Pancreas (tissue), 10 donors: ENCODE measurements around the gene CXCL12. TPM values are rescaled to one million over a fixed set of nuclear protein-coding genes. Genes with fewer than 3 reads are reported as not detected.

ENCODE experiments used
- ATAC-seq, 4 donors: fragments of 200-7000 bp; cut with Tn5 transposase; one replicate each; pipeline versions ENCODE4 v1.8.0 to v1.9.1; 2020; ENCODE audit warnings: mild to moderate bottlenecking in 4 of 4, moderate library complexity in 4 of 4
- DNase-seq, 6 donors: peaks; one replicate each; pipeline ENCODE4 v3.0.0-alpha.2; 2020
- FAIRE-seq: peaks from 2 replicates; lab custom pipeline; 2012; peaks lifted over from hg19 to GRCh38; lab: Jason Lieb, UNC
- H3K27ac ChIP-seq, 4 donors: fragments of 200-600 bp; sonication (generic); 1 replicate in 3 of 4; 2 replicates in 1 of 4; pipeline versions ENCODE4 v1.5.0 to v1.8.0; 2020
- H3K27me3 ChIP-seq, 4 donors: fragments of 200-600 bp; one replicate each; pipeline ENCODE4 v1.8.0; 2021
- H3K36me3 ChIP-seq, 3 donors: fragments of 200-600 bp; sonication (generic) in 1 of 3; one replicate each; pipeline versions ENCODE4 v1.5.0 to v1.8.0; 2020 to 2021
- H3K4me1 ChIP-seq, 3 donors: fragments of 200-600 bp; one replicate each; pipeline ENCODE4 v1.8.0; 2021
- H3K4me3 ChIP-seq, 4 donors: fragments of 200-600 bp; sonication (generic) in 2 of 4; one replicate each; pipeline versions ENCODE4 v1.5.0 to v1.8.0; 2020 to 2021
- H3K9me3 ChIP-seq, 4 donors: fragments of 200-600 bp; one replicate each; pipeline ENCODE4 v1.8.0; 2021
- CTCF ChIP-seq, 4 donors: fragments of 200-600 bp; sonication (generic) in 3 of 4; IDR thresholded peaks; one replicate each; pipeline versions ENCODE4 v1.5.0 to v1.8.0; 2021; ENCODE audit warnings: antibody characterized with exemption in 4 of 4
- whole genome bisulfite sequencing, 2 donors: extraction: QIAGEN DNeasy Blood & Tissue Kit; methylation state at CpG; one replicate each; pipeline ENCODE4 v1.1.7; 2013; 5-methylcytosine and 5-hydroxymethylcytosine counted together
- intact Hi-C, 3 donors: fragments of 100-400 bp; cut with DNase I; formaldehyde crosslinking; loops; one replicate each; pipeline versions ENCODE4 v1.11.1 to v1.14.2; 2022
- polyA plus RNA-seq, 2 donors: library from polyadenylated mRNA; stranded (reverse); fragments of 200-250 nt; gene quantifications; one replicate each; pipeline ENCODE4 v1.2.3, GENCODE V29; 2013
- total RNA-seq, 6 donors: library from RNA; stranded (reverse); fragmentation: NEBNext Ultra II Directional in 4 of 6; extraction: Animal tissue kit (Norgen Biotek cat#: 25700) in 4 of 6; gene quantifications; one replicate each; pipeline versions ENCODE4 v1.2.1 to v1.2.4, GENCODE V29; 2021 to 2023
- donor health status: healthy with polysubstance abuse.
- donor health status: DM: no; HTN: no; CAD: no; lungs with moderate emphysema.
- donor health status: DM: no; HTN: no; CAD: no.
- donor health status: control.
- donor health status: control.
- donor health status: Bipolar disorder and iron deficiency.
- donor health status: DM: yes; HTN: yes; CAD: no.
- donor health status: DM: no; HTN: no; CAD: no.
- donor health status: DM: no; HTN: no; CAD: no.
- donor health status: DM: yes; HTN: yes; CAD: no.

The CXCL12 gene
- total and polyA plus RNA-seq, 8 donors, result 35.9 to 131 (median 91.1) TPM

GRCh38 chr10:44393051-44393630 is 8.2 kb upstream of the CXCL12 start:
- intact Hi-C loops, result loop anchor here in 1 of 3 donors (10.0 kb wide), 1 partner anchor 462 kb away; no protein-coding TSS in a partner anchor
- Histone ChIP-seq H3K27ac (no peak overlapping the region), H3K9me3 (no peaks in the 10 kb centered on the region), H3K27me3 (no peaks in the 10 kb centered on the region), H3K36me3 (no peaks in the 10 kb centered on the region), H3K4me3 (no peak overlapping the region), H3K4me1 (no peaks in the 10 kb centered on the region)
- DNase-seq (peak in 1 of 6 donors; percentile 12), ATAC-seq (no peak), FAIRE-seq (no peak)
- WGBS, 2 donors, result 86 to 89% methylated on average over 7 of the region's 7 CpGs
- TF ChIP-seq CTCF (IDR thresholded peaks at IDR 0.05), result no peak

- H3K27ac ChIP-seq, result no peak overlapping the region
- intact Hi-C loops, result loop anchor here in 1 of 3 donors (10.0 kb wide), 1 partner anchor 462 kb away; no protein-coding TSS in a partner anchor
- no peak for TF ChIP-seq CTCF (IDR thresholded peaks at IDR 0.05)
- H3K4me3 ChIP-seq, result no peak overlapping the region
- WGBS, 2 donors, result 87 to 89% methylated on average over 3 of the region's 3 CpGs
- no peaks in the 10 kb centered on the region for H3K9me3 ChIP-seq
- no peaks in the 10 kb centered on the region for H3K27me3 ChIP-seq
- DNase-seq, result no peak
- no peak for FAIRE-seq
- ATAC-seq, result no peak
- H3K4me1 ChIP-seq, result no peaks in the 10 kb centered on the region
- no peaks in the 10 kb centered on the region for H3K36me3 ChIP-seq
Observed at GRCh38 chr10:44392420-44392819, 7.5 kb upstream of the CXCL12 start.

- H3K36me3 ChIP-seq, result no peaks in the 10 kb centered on the region
- no peak for TF ChIP-seq CTCF (IDR thresholded peaks at IDR 0.05)
- DNase-seq, result peak in 1 of 6 donors; percentile 5
- intact Hi-C loops, result loop anchor here in 1 of 3 donors (10.0 kb wide), 1 partner anchor 463 kb away; no protein-coding TSS in a partner anchor
- no peaks in the 10 kb centered on the region for H3K4me1 ChIP-seq
- H3K27ac ChIP-seq, result no peak overlapping the region
- no peak for FAIRE-seq
- H3K27me3 ChIP-seq, result no peaks in the 10 kb centered on the region
- ATAC-seq, result no peak
- H3K9me3 ChIP-seq, result no peaks in the 10 kb centered on the region
- 93 to 100% methylated on average over 2 of the region's 2 CpGs for WGBS, 2 donors
- H3K4me3 ChIP-seq, result no peak overlapping the region
Observed at GRCh38 chr10:44391981-44392380, 7.1 kb upstream of the CXCL12 start.

GRCh38 chr10:44390585-44391072 is 5.7 kb upstream of the CXCL12 start:
- 47 to 69% methylated on average over 3 of the region's 3 CpGs for WGBS, 2 donors
- no peak for FAIRE-seq
- intact Hi-C loops, result loop anchor here in 1 of 3 donors (10.0 kb wide), 1 partner anchor 464 kb away; no protein-coding TSS in a partner anchor

More at GRCh38 chr10:44390585-44391072, 5.7 kb upstream of the CXCL12 start:
- Histone ChIP-seq H3K27ac (no peak overlapping the region), H3K4me1 (no peaks in the 10 kb centered on the region), H3K27me3 (no peaks in the 10 kb centered on the region), H3K4me3 (no peak overlapping the region), H3K9me3 (no peaks in the 10 kb centered on the region), H3K36me3 (no peaks in the 10 kb centered on the region)
- peak in 2 of 4 donors; percentile 8 to 17 for ATAC-seq
- DNase-seq, result peak in 1 of 6 donors; percentile 21
- TF ChIP-seq CTCF (IDR thresholded peaks at IDR 0.05), result no peak
